Tibial artery (tissue), 4 donors: ENCODE data around the gene CDK5RAP1.

Experiments used
- DNase-seq, 2 donors: peaks; one replicate each; pipeline ENCODE4 v3.0.0-alpha.2; 2019
- H3K27ac ChIP-seq, 2 donors: fragments of 200-600 bp; sonication (generic) in 1 of 2; 1 replicate in 1 of 2; 2 replicates in 1 of 2; pipeline ENCODE4 v1.5.1; 2018 to 2019; ENCODE audit warnings: mild to moderate bottlenecking in 1 of 2
- H3K27me3 ChIP-seq, 2 donors: fragments of 200-600 bp; sonication (generic) in 1 of 2; one replicate each; pipeline versions ENCODE4 v1.5.1 to v1.6.0; 2016 to 2019
- H3K36me3 ChIP-seq, 3 donors: fragments of 200-600 bp; sonication (generic) in 2 of 3; one replicate each; pipeline ENCODE4 v1.5.1; 2016 to 2019; ENCODE audit warnings: mild to moderate bottlenecking in 2 of 3
- H3K4me1 ChIP-seq, 4 donors: fragments of 200-600 bp; sonication (generic) in 2 of 4; 1 replicate in 3 of 4; 2 replicates in 1 of 4; pipeline ENCODE4 v1.5.1; 2016 to 2019
- H3K4me3 ChIP-seq, 2 donors: fragments of 200-600 bp; sonication (generic) in 1 of 2; 1 replicate in 1 of 2; 2 replicates in 1 of 2; pipeline ENCODE4 v1.5.1; 2018 to 2019; ENCODE audit warnings: mild to moderate bottlenecking in 2 of 2
- H3K9me3 ChIP-seq, 3 donors: fragments of 200-600 bp; sonication (generic) in 1 of 3; one replicate each; pipeline ENCODE4 v1.5.1; 2016 to 2019
- intact Hi-C: fragments of 100-400 bp; cut with DNase I; formaldehyde crosslinking; loops from one replicate; pipeline ENCODE4 v1.15.0; 2023; ENCODE audit warnings: low total_unique reads
- TF ChIP-seq, protein P1 (sequence below), 2 experiments: fragments of 200-600 bp in 1 of 2; fragments of 450-650 bp in 1 of 2; IDR thresholded peaks; one replicate each; pipeline ENCODE4 v1.5.1; 2017 to 2019; ENCODE audit warnings: antibody characterized with exemption in 2 of 2, mild to moderate bottlenecking in 1 of 2, moderate library complexity in 1 of 2

CDK5RAP1 gene

DNA sequence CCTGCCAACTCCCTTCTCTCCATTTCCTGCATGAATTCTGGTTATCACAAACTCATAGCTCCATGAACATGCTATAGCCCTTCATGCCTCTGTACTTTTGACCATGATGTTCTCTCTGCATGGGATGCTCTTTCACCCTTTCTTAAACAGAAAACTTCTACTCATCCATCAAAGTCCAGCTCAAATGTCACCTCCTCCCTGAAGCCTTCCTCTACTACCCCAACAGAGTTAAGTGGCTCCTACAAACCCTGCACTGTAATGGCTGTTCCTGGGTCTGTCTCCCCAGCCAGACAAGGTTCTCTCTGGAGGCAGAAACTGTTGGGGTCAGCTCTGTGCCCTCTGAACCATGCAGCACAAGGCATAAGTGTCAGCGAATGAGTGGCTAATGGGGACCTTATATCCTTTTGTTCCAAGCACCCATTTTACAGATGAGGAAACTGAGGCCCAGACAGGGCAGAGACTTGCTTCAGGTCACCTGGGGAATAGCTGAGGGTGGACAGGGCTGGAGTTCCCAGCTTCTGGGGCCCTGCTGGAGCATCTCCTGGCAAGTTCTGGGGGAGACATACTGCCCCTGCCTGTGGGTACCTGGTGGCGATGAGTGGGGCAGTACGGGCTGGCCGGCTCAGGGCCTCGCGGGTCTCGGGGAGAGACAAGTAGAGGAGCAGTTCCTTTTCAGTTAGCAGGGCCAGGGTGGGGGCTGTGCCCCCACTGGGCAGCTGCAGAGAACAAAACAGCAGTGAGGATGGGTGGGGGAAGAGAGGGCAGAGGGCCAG is 10.6 kb upstream of the CDK5RAP1 start:
- peaks cover 0 to 12% (median 0%) of the 10 kb centered on the region in 4 donors for H3K4me1 ChIP-seq
- H3K27ac ChIP-seq: no peak overlapping the region
- intact Hi-C loops: loop anchor here (10.0 kb wide), 1 partner anchor 243 kb away; no protein-coding TSS in a partner anchor
- TF ChIP-seq, protein P1, sequence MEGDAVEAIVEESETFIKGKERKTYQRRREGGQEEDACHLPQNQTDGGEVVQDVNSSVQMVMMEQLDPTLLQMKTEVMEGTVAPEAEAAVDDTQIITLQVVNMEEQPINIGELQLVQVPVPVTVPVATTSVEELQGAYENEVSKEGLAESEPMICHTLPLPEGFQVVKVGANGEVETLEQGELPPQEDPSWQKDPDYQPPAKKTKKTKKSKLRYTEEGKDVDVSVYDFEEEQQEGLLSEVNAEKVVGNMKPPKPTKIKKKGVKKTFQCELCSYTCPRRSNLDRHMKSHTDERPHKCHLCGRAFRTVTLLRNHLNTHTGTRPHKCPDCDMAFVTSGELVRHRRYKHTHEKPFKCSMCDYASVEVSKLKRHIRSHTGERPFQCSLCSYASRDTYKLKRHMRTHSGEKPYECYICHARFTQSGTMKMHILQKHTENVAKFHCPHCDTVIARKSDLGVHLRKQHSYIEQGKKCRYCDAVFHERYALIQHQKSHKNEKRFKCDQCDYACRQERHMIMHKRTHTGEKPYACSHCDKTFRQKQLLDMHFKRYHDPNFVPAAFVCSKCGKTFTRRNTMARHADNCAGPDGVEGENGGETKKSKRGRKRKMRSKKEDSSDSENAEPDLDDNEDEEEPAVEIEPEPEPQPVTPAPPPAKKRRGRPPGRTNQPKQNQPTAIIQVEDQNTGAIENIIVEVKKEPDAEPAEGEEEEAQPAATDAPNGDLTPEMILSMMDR (IDR thresholded peaks at IDR 0.05): no peak
- H3K9me3 ChIP-seq: no peaks in the 10 kb centered on the region
- no peak for DNase-seq
- peaks cover 44 to 89% (median 67%) of the 10 kb centered on the region in 3 donors for H3K36me3 ChIP-seq
- no peak overlapping the region for H3K4me3 ChIP-seq
- no peaks in the 10 kb centered on the region for H3K27me3 ChIP-seq

DNA sequence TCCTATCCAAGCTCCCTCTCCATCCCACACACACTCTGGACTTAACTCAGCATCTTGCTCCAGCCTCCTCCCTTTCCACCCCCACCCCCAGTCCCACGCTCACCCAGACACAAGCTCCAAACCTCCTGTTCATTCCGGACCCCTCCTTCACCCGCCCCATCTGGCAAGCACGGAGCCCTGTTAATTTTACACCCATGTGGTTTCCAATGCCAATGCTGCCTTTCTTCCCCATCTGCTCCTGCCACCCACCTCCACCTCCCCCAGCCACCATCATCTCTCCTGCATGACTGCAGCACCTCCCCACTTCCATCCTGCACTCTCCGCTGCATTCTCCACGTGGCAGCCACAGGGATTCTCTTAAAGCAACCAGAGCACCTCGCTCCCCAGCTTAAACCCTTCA is 9.9 kb upstream of the CDK5RAP1 start:
- TF ChIP-seq, protein P1 (IDR thresholded peaks at IDR 0.05): no peak
- H3K4me3 ChIP-seq: no peak overlapping the region
- DNase-seq: no peak
- peaks cover 44 to 89% (median 71%) of the 10 kb centered on the region in 3 donors for H3K36me3 ChIP-seq
- intact Hi-C loops: loop anchor here (10.0 kb wide), 1 partner anchor 244 kb away; no protein-coding TSS in a partner anchor
- H3K9me3 ChIP-seq: no peaks in the 10 kb centered on the region
- H3K4me1 ChIP-seq: peaks cover 0 to 9% (median 0%) of the 10 kb centered on the region in 4 donors
- no peak overlapping the region for H3K27ac ChIP-seq
- H3K27me3 ChIP-seq: no peaks in the 10 kb centered on the region

DNA sequence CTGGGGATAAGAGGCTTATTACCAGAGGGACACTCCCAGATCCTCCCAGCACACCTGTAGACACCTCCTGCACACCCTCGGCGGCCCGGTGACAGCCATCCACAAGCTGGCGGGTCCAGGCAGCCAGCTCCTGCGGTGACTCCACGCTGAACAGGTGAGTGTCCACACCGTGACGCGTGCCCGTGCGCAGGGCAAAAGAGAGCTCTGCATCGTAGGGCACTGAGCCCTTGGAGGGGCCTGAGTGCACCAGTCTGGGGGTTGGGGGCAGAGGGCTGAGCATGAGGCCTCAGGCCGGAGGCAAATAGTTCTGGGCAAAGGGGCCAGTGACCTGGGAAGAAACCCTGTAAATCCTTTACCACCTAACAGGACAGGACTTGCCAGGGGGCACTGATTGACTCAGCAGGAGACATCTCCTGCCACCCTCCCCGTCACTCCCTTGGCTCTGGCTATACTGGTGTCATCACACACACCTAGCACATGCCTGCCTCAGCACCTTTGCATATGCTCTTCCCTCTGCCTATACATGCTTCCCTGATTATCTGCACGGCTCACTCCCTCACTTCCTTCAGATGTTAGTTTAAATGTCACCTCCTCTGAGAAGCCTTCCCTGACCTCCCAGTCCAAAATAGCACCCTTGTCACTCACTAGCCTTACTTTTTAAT is 8.9 kb upstream of the CDK5RAP1 start:
- intact Hi-C loops: loop anchor here (10.0 kb wide), 1 partner anchor 245 kb away; no protein-coding TSS in a partner anchor
- Histone ChIP-seq H3K4me1 (no peaks in the 10 kb centered on the region), H3K4me3 (no peak overlapping the region), H3K9me3 (no peaks in the 10 kb centered on the region), H3K27me3 (no peaks in the 10 kb centered on the region), H3K27ac (no peak overlapping the region), H3K36me3 (peaks cover 44 to 96% (median 72%) of the 10 kb centered on the region in 3 donors)
- TF ChIP-seq, protein P1 (IDR thresholded peaks at IDR 0.05): no peak
- no peak for DNase-seq

DNA sequence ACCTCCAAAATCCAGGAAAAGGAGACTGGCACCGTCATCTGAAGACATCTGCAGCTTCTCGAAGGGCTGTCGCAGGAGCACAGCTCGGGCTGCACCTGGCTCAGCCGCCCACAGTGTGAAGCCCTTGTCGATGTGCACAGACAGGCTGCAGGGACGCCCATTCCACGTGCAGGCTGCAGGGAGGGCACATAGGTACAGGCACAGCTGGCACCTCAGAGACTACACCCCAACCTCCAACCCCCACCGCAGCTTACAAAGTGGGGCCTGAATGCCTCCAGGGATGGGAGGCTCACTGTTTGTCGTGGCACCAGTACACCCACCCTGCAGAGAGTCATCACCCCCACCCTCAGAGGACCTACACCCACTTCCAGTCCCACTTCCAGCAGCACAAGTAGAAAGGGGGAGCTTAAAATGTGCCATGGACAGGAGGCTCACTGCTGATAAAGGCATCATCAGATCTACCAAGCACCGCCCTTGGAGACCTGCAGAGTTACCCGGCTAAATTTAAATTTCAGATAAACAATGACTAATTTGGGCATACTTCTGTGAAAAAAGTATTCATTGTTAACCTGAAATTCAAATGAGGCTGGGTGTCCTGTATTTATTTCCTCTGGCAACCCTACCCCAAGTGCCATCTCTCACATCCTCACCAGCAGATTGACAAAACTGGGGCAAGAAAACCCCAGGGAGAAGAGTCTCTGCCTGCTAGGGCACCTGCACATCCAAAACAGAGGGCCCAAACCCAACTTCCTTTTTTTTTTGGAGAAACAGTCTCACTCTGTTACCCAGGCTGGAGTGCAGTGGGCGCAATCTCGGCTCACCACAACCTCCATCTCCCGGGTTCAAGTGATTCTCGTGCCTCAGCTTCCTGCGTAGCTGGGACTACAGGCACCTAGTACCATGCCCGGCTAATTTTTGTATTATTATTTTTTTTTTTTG is 7.7 kb upstream of the CDK5RAP1 start:
- H3K4me1 ChIP-seq: no peaks in the 10 kb centered on the region
- no peak for DNase-seq
- intact Hi-C loops: no loop called here
- no peak overlapping the region for H3K4me3 ChIP-seq
- H3K27ac ChIP-seq: no peak overlapping the region
- no peaks in the 10 kb centered on the region for H3K27me3 ChIP-seq
- TF ChIP-seq, protein P1 (IDR thresholded peaks at IDR 0.05): no peak
- no peaks in the 10 kb centered on the region for H3K9me3 ChIP-seq
- H3K36me3 ChIP-seq: peaks cover 44 to 86% (median 70%) of the 10 kb centered on the region in 3 donors

DNA sequence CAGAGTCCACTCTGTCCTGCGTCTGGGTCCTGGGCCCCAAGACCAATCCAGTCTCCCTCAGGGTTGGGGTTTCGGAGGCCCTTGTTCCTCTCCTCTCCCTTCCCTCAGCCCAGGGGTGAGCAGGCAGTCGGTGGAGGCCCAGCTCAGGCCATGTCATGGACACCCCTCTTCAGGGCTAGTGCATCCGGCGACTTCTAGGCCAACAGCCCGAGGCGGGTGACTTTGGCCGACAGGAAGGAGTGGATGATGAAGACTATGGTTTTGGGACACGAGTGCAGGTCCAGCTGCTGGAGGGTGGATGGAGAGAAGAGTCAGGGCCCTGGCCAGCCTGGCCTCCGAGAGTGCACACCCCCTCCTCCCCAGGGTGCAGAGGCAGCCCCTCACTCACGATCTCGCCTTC is 7.0 kb upstream of the CDK5RAP1 start:
- peaks cover 40 to 80% (median 67%) of the 10 kb centered on the region in 3 donors for H3K36me3 ChIP-seq
- H3K9me3 ChIP-seq: no peaks in the 10 kb centered on the region
- no peaks in the 10 kb centered on the region for H3K27me3 ChIP-seq
- TF ChIP-seq, protein P1 (IDR thresholded peaks at IDR 0.05): no peak
- no peak overlapping the region for H3K4me3 ChIP-seq
- H3K27ac ChIP-seq: no peak overlapping the region
- intact Hi-C loops: no loop called here
- DNase-seq: no peak
- no peaks in the 10 kb centered on the region for H3K4me1 ChIP-seq
